ENCODE data around the gene ITPR2. TPM values are rescaled to one million over a fixed set of nuclear protein-coding genes. Genes with fewer than 3 reads are reported as not detected.

ITPR2 gene
- total RNA-seq (2016; rRNA removed; fragmentation: Illumina TruSeq; extraction: Trizol) (77.6 and 81.9 TPM in 2 replicates), polyA plus RNA-seq (2011; rRNA removed) (24.6 and 31.9 TPM in 2 replicates), polyA minus RNA-seq (2011; rRNA and poly(A)+ RNA removed; ENCODE audit: low replicate concordance) (18.0 and 90.0 TPM in 2 replicates), Bru-seq, nascent RNA (percentile 96 among the genes with signal in this experiment), BruChase-seq, experiment 1, labeled RNA remaining after a 6-hour chase (percentile 89 among the genes with signal in this experiment), BruChase-seq, experiment 2, labeled RNA remaining after a 2-hour chase (percentile 94 among the genes with signal in this experiment)
- 59.0 and 66.4 TPM in 2 replicates for total RNA-seq (2016; cell fraction: cytosol; rRNA removed; fragmentation: Illumina TruSeq; extraction: Trizol; ENCODE audit: low read depth)
- 71.0 and 73.8 TPM in 2 replicates for total RNA-seq (2016; cell fraction: insoluble cytoplasmic fraction; rRNA removed; fragmentation: Illumina TruSeq; extraction: Trizol)
- 62.7 and 81.8 TPM in 2 replicates for total RNA-seq (2016; cell fraction: membrane; rRNA removed; fragmentation: Illumina TruSeq; extraction: Trizol)
- total RNA-seq (2016; cell fraction: nucleus; rRNA removed; fragmentation: Illumina TruSeq; extraction: Trizol), result 194 and 200 TPM in 2 replicates
- 13.5 and 20.5 TPM in 2 replicates for polyA plus RNA-seq (2011; cell fraction: cytosol; rRNA removed)
- 39.1 and 45.5 TPM in 2 replicates for polyA plus RNA-seq (2011; cell fraction: nucleus; rRNA removed)
- 36.3 and 47.9 TPM in 2 replicates for polyA plus RNA-seq (2012)
- polyA plus RNA-seq (2016; cell fraction: cytosol; fragmentation: Illumina TruSeq; extraction: Trizol; ENCODE audit: low read depth), result 1.3 TPM in 2 replicates
- 25.7 and 26.0 TPM in 2 replicates for polyA plus RNA-seq (2016; cell fraction: insoluble cytoplasmic fraction; fragmentation: Illumina TruSeq; extraction: Trizol; ENCODE audit: low read depth)
- polyA plus RNA-seq (2016; cell fraction: membrane; fragmentation: Illumina TruSeq; extraction: Trizol; ENCODE audit: low read depth), result 2.3 and 2.9 TPM in 2 replicates
- 31.0 and 34.9 TPM in 2 replicates for polyA plus RNA-seq (2016; cell fraction: nucleus; fragmentation: Illumina TruSeq; extraction: Trizol; ENCODE audit: insufficient read depth, low read depth)
- 91.7 and 111 TPM in 2 replicates for polyA minus RNA-seq (2011; cell fraction: cytosol; rRNA and poly(A)+ RNA removed)
- 640 and 673 TPM in 2 replicates for polyA minus RNA-seq (2011; cell fraction: nucleus; rRNA and poly(A)+ RNA removed)
- long read RNA-seq, experiment 1, partial matches to known transcripts, result 24 of 30 reads
- long read RNA-seq, experiment 1, other reads (novel, unspliced or antisense), result 6 of 30 reads
- long read RNA-seq, experiment 2, partial matches to known transcripts, result 17 of 27 reads
- long read RNA-seq, experiment 2, other reads (novel, unspliced or antisense), result 10 of 27 reads

DNA sequence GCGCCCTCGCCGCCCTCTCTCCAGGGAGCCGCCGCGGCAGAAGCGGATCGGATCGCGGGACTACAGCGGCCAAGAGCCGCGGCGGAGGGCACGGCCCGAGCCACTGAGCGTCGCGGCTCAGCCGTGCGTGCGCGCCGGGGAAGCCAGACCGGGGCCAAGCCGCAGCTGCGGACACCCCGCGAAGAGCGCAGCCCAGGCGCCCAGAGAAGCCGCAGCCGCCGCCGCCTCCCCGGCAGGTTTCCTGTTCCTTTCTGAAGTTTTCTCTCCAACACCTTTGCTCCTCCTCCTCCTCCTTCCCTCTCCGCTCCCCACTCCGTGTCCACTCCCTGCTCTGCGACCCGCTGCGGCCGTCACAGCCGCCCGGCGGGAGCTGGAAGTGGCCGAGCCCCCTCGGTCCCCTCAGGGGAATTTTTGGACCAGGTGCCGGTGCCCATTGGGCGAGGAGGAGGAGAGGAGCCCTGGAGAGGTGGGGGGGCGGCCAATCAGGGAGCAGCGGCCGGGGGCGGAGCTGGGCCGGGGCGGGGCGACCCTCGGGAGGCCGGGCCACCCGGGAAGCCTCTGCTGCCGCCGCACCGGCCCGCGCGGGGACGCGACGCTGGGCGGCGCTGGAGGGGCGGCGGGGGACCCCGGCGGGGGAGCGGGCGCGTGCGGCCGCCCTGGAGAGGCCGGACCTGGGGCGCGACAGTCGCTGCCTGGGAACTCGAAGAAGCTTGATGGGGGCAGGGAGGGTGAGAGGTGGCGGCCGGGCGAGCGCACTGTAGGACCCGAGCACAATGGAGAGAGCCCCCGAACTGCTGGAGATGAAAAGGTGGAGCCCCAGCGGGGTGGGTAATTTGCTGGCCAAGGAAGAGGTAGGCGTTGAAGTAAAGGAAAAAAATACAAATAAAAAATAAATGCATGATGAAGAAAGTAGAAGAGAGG, at the start of gene ITPR2:
Gene ITPR2 (minus strand): TSS at position 373 of the 921 bp plus-strand sequence. CDS start 413 bp downstream, outside the sequence.
- FAIRE-seq, result no peak
- in situ Hi-C loops (cut with HindIII; ENCODE audit: extremely low pct_ligation_motif_present, low pct_unique_long_range_greater_than_20kb), result no loop called here
- no peak for TF ChIP-seq MTF1 (CRISPR knock-in tag; IDR thresholded peaks at IDR 0.05)
- peak; percentile 73 for TF ChIP-seq HDAC1 (CRISPR knock-in tag; IDR thresholded peaks at IDR 0.05)
- TF ChIP-seq TCF7L2 (IDR thresholded peaks at IDR 0.05; ENCODE audit: low read depth, low read length), result no peak
- TF ChIP-seq GZF1 (CRISPR knock-in tag; IDR thresholded peaks at IDR 0.05), result no peak
- TF ChIP-seq ARNT2 (CRISPR knock-in tag; IDR thresholded peaks at IDR 0.05; ENCODE audit: low read depth), result peak; percentile 34; the same call in 1 of the 2 replicates
- TF ChIP-seq, protein P1, sequence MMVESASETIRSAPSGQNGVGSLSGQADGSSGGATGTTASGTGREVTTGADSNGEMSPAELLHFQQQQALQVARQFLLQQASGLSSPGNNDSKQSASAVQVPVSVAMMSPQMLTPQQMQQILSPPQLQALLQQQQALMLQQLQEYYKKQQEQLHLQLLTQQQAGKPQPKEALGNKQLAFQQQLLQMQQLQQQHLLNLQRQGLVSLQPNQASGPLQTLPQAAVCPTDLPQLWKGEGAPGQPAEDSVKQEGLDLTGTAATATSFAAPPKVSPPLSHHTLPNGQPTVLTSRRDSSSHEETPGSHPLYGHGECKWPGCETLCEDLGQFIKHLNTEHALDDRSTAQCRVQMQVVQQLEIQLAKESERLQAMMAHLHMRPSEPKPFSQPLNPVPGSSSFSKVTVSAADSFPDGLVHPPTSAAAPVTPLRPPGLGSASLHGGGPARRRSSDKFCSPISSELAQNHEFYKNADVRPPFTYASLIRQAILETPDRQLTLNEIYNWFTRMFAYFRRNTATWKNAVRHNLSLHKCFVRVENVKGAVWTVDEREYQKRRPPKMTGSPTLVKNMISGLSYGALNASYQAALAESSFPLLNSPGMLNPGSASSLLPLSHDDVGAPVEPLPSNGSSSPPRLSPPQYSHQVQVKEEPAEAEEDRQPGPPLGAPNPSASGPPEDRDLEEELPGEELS (CRISPR knock-in tag; IDR thresholded peaks at IDR 0.05), result no peak; the same call in 1 of the 2 replicates
- peak; percentile 28 for TF ChIP-seq ZNF768 (CRISPR knock-in tag; IDR thresholded peaks at IDR 0.05)
- TF ChIP-seq KMT2B (CRISPR knock-in tag; IDR thresholded peaks at IDR 0.05), result no peak; the same call in 1 of the 2 replicates
- 0 out of 2 replicates have a peak, but pooled peaks have one; percentile 24 for TF ChIP-seq RARA (CRISPR knock-in tag; IDR thresholded peaks at IDR 0.05)
- no peak for TF ChIP-seq ZNF10 (CRISPR knock-in tag; IDR thresholded peaks at IDR 0.05; ENCODE audit: borderline replicate concordance, low read depth)
- TF ChIP-seq ZNF839 (CRISPR knock-in tag; IDR thresholded peaks at IDR 0.05; ENCODE audit: borderline replicate concordance), result no peak
- TF ChIP-seq REXO4 (CRISPR knock-in tag; IDR thresholded peaks at IDR 0.05; ENCODE audit: borderline replicate concordance), result no peak
- TF ChIP-seq PAX8 (CRISPR knock-in tag; IDR thresholded peaks at IDR 0.05; ENCODE audit: borderline replicate concordance), result no peak
- TF ChIP-seq ZNF264 (CRISPR knock-in tag; IDR thresholded peaks at IDR 0.05), result no peak
- no peak for TF ChIP-seq ZNF83 (CRISPR knock-in tag; IDR thresholded peaks at IDR 0.05; ENCODE audit: borderline replicate concordance)
- TF ChIP-seq ZNF746 (CRISPR knock-in tag; IDR thresholded peaks at IDR 0.05), result no peak
- no peak for TF ChIP-seq ZNF468 (CRISPR knock-in tag; IDR thresholded peaks at IDR 0.05)

More for the DNA sequence above, at the start of gene ITPR2:
- Histone ChIP-seq H3K4me3 (replicated peaks in 1 of 3; ENCODE audit: insufficient read depth in 1 of 3, low read depth in 2 of 3, low read length in 3 of 3) (peak within 1 kb of the TSS; percentile 74 to 98 (median 87)), H3K27me3 (ENCODE audit: control insufficient read depth in 1 of 2, insufficient read depth in 2 of 2, low read length in 2 of 2) (no peaks in the 10 kb centered on the region; a peak in 1 of 5 replicates), H3K4me1 (ENCODE audit: insufficient read depth, low read length) (peaks cover 37% of the 10 kb centered on the region), H3K27ac (ENCODE audit: extremely low read length, insufficient read depth, low read length) (peak within 1 kb of the TSS; percentile 71), H3K4me2 (ENCODE audit: low read depth, low read length) (peak within 1 kb of the TSS; percentile 99), H3K9ac (ENCODE audit: insufficient read depth, low read depth, low read length) (peak within 1 kb of the TSS; percentile 83), H3K79me2 (ENCODE audit: insufficient read depth, low read length) (peaks cover 51% of the 10 kb centered on the region), H3K36me3 (replicated peaks in 1 of 2; ENCODE audit: control insufficient read depth in 1 of 2, insufficient read depth in 2 of 2, low read length in 2 of 2) (0 out of 5 replicates have a peak, but pooled peaks cover 0 to 1% of the 10 kb centered on the region in 2 experiments), H4K20me1 (ENCODE audit: insufficient read depth, low read length) (peaks cover 38% of the 10 kb centered on the region), H3K9me3 (ENCODE audit: low read length) (no peaks in the 10 kb centered on the region), H2AFZ (ENCODE audit: low read length) (peak within 1 kb of the TSS; percentile 46)
- BruUV-seq (replicated peaks), result TSS peak; percentile 58
- CTCF ChIA-PET (ENCODE audit: low intra/inter-chr PET ratio, low total read pairs), result interaction anchor here (2.0 kb wide), 1 partner anchor 13 kb away, joined by 9 read pairs; no protein-coding TSS in a partner anchor
- DNase-seq (ENCODE audit: low spot score) (peak; percentile 88), ATAC-seq (peak; percentile 89)
- POLR2A ChIA-PET, result interaction anchor here (0.7 to 4.9 kb wide), 20 partner anchors 8 to 189 kb away, joined by 3 to 48 read pairs (median 4); partner anchors contain the start of gene MED21
- intact Hi-C loops (cut with micrococcal nuclease; ENCODE audit: unreplicated experiment), result loop anchor here (1.0 to 10.0 kb wide), 3 partner anchors 12 to 98 kb away; no protein-coding TSS in a partner anchor
- WGBS (ENCODE audit: low lambda C conversion rate), result 1% methylated on average over 50 of the region's 92 CpGs
